Stimulated activated CD8-positive, alpha-beta memory T cell treated with anti-CD3 and anti-CD28 coated beads, Interleukin-15, amount 100 ng/mL, for 1 hour (primary cell): ENCODE data around the gene BLVRA.
"Not testable (repeated sequence)": the region's sequence is repeated elsewhere in the genome, so short reads cannot be mapped to it uniquely, and the experiment has no call there.

ENCODE experiments used
- DNase-seq: peaks from one replicate; pipeline ENCODE4 v3.0.0-alpha.2; 2020; ENCODE audit warnings: low read depth

Gene BLVRA

DNA sequence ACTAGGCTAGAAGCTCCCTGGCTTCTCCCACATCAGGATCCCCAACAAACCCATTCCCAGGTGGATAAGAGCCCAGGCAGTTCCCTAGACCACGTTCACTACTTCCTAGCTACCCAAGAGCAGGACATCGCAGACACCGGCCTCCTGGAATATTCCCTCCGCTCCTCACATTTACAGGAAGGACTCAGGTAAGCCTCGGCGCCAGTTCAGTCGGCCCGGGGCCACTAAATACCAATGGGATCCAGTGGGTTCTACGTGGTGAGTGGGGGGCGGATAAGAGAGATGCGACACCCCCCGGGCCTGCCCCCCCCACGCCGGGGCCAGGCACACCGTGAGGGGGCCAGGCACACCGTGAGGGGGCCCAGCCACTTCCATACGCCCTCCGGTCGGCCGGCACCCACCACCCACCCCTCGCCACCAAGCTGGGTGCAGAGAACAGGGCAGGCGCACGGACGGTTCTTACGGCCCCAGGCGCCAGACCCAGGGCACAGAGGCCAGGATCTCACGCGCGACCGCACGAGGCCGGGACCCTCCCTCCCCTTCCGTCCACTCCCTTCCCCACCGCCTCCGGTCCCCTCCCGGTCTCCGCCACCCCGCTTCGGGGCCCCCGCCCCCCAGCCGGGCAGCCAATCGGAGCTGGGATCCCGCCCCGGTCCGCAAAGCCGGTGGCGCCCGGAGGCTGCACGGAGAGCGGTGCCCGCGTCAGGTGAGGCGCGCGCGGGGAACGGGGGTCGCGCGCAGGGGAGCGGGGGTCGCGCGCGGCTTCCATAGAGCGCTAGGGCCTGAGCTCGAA, at the start of gene BLVRA:
Gene BLVRA, plus strand, starts transcription at position 652 of the 793 bp plus-strand sequence. CDS start 12,479 bp downstream, outside the sequence.
- DNase-seq: peak; percentile 29

DNA sequence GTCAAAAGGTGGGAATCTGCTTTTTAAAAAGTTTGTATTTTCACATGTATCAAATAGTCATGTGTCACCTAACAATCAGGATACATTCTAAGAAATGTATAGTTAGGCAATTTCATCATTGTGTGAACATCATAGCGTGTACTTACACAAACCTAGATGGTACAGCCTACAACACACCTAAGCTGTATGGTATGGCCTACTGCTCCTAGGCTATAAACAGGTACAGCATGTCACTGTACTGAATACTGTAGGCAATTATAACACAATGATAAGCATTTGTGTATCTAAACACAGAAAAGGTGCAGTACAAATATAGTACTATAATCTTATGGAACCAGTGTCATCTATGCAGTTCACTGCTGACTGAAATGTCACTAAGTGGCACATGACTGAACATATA, 47.0 kb upstream of the BLVRA start:
- no peak for DNase-seq

GRCh38 chr7:43715966-43716365, 42.5 kb upstream of the BLVRA start:
- DNase-seq: not testable (repeated sequence)

GRCh38 chr7:43716598-43716997, 41.9 kb upstream of the BLVRA start:
- DNase-seq: no peak

DNA sequence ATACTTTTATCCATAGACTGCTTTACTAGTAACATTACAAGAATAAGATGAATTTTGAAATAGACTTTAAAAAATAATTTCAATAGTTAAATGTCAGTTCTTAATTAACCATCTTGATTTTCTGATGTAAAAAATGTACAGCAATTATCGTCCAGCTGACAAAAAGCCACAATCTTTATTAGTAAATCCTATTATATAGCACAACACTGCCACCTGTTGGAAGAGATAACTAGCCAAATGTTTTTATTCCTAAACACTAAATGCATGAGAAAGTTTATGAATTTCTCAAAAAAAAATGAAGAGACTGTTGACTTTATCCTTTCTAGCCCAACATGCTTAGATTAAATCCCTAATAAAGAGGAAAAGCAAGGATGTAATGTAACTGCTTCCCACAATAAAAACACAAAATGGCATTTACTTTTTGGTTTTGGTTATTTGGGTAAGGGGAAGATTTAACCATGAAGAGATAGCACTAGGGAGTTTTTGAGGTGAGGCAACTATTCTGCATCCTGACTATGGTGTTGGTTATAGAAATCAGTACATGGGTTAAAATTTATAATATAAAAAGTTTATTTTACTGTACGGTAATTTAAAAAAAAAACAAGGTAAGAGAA, 37.2 kb upstream of the BLVRA start:
- no peak for DNase-seq

DNA sequence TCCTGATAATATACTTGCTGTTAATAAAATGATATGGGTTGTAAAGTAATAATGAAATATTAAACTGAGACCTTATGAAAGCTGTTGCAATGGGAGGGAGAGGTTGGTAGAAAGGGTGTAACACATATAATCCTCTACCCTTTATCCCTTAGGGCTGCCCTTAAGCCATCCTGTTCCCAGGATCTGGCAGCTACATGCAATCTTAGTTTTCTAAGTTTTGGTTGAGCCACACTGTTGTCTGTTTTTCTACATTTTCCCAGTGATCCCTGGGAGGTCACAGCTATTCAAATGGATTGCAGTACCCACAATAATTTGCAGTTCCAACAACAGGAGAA, 35.5 kb upstream of the BLVRA start:
- DNase-seq: no peak

- DNase-seq: no peak
Measured at GRCh38 chr7:43725251-43725650, 33.2 kb upstream of the BLVRA start.

DNA sequence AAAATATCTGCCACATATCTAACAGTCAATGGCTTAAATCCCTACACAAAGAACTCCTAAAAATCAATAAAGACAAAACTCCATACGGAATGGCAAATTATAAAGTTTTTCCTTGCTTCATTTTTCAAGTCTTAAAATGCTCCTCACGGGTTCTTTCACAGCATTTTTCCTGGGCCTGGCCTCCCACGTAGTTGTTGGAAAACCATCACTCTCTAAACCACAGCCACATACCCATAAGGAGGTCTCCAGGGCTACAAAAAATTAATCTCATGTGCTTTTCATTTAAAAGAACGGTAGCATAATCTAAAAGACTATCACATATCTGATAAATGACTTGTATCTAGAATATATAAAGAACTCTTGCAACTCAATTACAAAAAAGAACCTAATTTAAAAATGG, 32.0 kb upstream of the BLVRA start:
- DNase-seq: no peak

- no peak for DNase-seq
Measured at GRCh38 chr7:43727003-43727402, 31.5 kb upstream of the BLVRA start.

DNA sequence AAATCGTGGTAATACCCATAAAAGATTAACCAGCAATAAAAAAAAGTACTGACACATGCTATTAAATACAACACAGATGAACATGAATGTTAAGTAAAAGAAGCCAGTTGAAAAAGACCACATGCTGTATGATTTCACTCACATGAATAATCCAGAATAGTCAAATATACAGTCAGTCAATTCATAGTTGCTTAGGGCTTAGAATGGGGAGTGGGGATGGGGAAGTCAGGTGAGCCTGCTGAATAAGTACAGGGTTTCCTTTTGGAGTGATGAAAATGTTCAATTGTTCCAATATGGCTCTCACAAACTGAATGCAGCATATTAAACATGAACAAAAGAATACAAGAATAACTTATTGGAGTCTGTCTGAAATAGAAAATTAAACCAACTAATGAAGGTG, 31.0 kb upstream of the BLVRA start:
- no peak for DNase-seq

GRCh38 chr7:43729214-43729923, 29.1 kb upstream of the BLVRA start, which contains the start of gene COA1:
TSS of gene COA1 (minus strand) at chr7:43729523. CDS start at chr7:43648614, 80,909 bp downstream.
- peak; percentile 60 for DNase-seq

DNA sequence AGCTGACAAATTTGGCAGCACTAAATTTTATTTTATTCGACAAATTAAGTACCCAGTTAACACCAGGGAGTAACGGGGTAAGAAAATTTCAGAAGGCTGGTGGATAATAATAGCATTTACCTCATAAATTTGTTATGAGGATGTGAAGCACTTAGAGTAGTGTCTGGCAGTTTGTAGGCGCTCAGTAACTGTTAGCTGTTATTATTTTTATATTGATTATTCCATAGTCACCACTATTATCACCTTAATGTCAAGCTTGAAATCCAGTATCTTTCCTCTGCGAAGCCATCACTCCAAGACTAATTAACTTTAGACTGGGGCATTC, 28.6 kb upstream of the BLVRA start:
- DNase-seq: no peak

- not testable (repeated sequence) for DNase-seq
Measured at GRCh38 chr7:43731494-43731893, 27.0 kb upstream of the BLVRA start.

- not testable (repeated sequence) for DNase-seq
Measured at GRCh38 chr7:43734575-43735332, 23.7 kb upstream of the BLVRA start.

DNA sequence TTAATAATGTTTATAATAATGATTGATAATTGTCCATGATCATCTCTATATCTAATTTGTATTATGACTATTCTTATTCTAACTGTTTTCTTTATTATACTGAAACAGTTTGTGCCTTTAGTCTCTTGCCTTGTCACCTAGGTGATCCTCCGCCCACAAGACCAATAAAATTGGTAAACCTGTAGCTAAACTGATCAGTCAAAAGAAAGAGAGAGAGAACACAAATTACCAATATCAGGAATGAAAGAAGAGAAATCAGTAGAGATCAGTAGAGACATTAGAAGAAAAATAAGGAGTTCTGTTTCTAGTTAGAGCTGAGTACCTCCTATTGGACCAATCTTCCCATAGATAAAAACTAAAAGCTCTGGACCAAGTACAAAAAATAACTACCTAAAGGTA, 23.1 kb upstream of the BLVRA start:
- DNase-seq: no peak

GRCh38 chr7:43735802-43736603, 22.5 kb upstream of the BLVRA start:
- DNase-seq: no peak

DNA sequence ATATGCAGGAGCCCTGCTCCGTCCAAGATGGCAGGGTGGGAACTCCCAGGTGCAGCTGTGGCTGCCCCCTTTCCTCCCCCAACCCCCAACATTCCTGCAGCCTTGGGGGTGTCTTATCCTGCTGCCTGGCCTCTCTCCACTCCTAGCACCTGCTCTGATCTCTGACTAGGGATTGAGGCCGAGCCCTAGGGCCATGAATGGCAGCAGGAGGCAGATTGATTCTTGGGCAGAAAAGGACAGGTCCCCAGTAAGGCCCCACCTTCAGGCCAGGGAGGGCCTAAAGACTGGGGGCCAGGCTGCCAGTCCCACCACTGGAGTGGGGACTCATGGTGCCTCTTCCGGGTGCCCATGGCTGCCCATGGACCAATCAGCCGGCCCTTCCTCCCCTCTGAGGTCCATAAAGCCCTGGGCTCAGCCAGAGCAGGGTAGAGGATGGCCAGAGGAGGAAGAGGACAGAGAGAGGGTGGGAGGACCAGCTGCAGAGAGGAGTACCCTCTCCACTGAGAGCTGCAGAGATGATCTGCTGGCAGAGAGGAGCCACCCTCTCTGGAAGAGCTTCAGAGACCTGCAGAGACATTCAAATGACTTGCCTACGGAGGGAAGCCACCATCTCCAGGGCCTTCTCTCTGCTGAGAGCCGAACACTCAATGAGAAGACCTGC, 20.9 kb upstream of the BLVRA start:
- no peak for DNase-seq

GRCh38 chr7:43742692-43743091, 15.8 kb upstream of the BLVRA start:
- DNase-seq: no peak

GRCh38 chr7:43747328-43748105, 11.0 kb upstream of the BLVRA start:
- DNase-seq: no peak

DNA sequence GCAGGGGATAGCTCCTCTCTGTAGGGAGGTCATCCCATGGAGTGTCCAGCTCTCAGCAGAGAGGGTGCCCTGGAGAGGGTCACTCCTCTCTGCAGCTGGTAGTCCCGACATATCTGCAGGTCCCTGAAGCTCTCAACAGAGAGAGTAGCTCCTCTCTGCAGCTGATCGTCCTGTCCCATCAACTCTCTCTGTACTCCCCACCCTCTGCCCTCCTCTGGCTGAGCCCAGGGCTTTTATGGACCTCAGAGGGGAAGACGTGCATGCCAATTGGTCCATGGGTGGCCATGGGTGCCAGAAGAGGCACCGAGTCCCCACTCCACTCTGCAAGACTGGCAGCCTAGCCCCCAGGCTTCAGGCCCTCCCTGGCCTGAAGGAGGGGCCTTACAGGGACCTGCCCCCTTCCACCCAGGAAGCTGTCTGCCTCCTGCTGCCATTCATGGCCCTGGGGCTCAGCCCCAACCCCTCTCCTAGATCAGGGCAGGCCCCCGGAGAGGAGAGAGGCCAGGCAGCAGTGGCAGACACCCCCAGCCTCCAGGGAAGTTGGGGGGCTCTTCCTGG, 9.0 kb upstream of the BLVRA start:
- DNase-seq: no peak
